ENCODE results near the gene STEAP1B.

Gene STEAP1B

GRCh38 chr7:22399546-22399945 lies 100.4 kb downstream of the STEAP1B start:
- DNase-seq (ENCODE audit: low read depth) = no peak

GRCh38 chr7:22399091-22399490 lies 100.9 kb downstream of the STEAP1B start:
- DNase-seq (ENCODE audit: low read depth) = no peak

- no peak for DNase-seq (ENCODE audit: low read depth)
Observed at GRCh38 chr7:22397981-22398380, 102.0 kb downstream of the STEAP1B start.

GRCh38 chr7:22395222-22395621 lies 104.8 kb downstream of the STEAP1B start:
- DNase-seq (ENCODE audit: low read depth) = no peak

- DNase-seq (ENCODE audit: low read depth) = no peak
Observed at GRCh38 chr7:22394739-22395138, 105.2 kb downstream of the STEAP1B start.

GRCh38 chr7:22393913-22394729 lies 105.9 kb downstream of the STEAP1B start:
- no peak for DNase-seq (ENCODE audit: low read depth)

- no peak for DNase-seq (ENCODE audit: low read depth)
Observed at GRCh38 chr7:22390516-22390915, 109.5 kb downstream of the STEAP1B start.

GRCh38 chr7:22389892-22390291 lies 110.1 kb downstream of the STEAP1B start:
- DNase-seq (ENCODE audit: low read depth) = no peak

GRCh38 chr7:22387583-22387982 lies 112.4 kb downstream of the STEAP1B start:
- no peak for DNase-seq (ENCODE audit: low read depth)

GRCh38 chr7:22386865-22387264 lies 113.1 kb downstream of the STEAP1B start:
- DNase-seq (ENCODE audit: low read depth) = no peak

GRCh38 chr7:22386206-22386858 lies 113.7 kb downstream of the STEAP1B start:
- DNase-seq (ENCODE audit: low read depth) = no peak

- no peak for DNase-seq (ENCODE audit: low read depth)
Observed at GRCh38 chr7:22385326-22385725, 114.7 kb downstream of the STEAP1B start.

- DNase-seq (ENCODE audit: low read depth) = no peak
Observed at GRCh38 chr7:22380333-22380732, 119.7 kb downstream of the STEAP1B start.

GRCh38 chr7:22378199-22378980 lies 121.6 kb downstream of the STEAP1B start:
- DNase-seq (ENCODE audit: low read depth) = no peak

GRCh38 chr7:22377703-22378102 lies 122.3 kb downstream of the STEAP1B start:
- DNase-seq (ENCODE audit: low read depth) = no peak

- no peak for DNase-seq (ENCODE audit: low read depth)
Observed at GRCh38 chr7:22375359-22376048, 124.5 kb downstream of the STEAP1B start.

GRCh38 chr7:22373911-22374310 lies 126.1 kb downstream of the STEAP1B start:
- no peak for DNase-seq (ENCODE audit: low read depth)

GRCh38 chr7:22373388-22373787 lies 126.6 kb downstream of the STEAP1B start:
- no peak for DNase-seq (ENCODE audit: low read depth)

- no peak for DNase-seq (ENCODE audit: low read depth)
Observed at GRCh38 chr7:22372863-22373262, 127.1 kb downstream of the STEAP1B start.

- DNase-seq (ENCODE audit: low read depth) = no peak
Observed at GRCh38 chr7:22371878-22372277, 128.1 kb downstream of the STEAP1B start.

Measured in stimulated activated CD8-positive, alpha-beta memory T cell treated with anti-CD3 and anti-CD28 coated beads, Interleukin-7, amount 100 ng/mL, for 24 hours (primary cell).